Activated gamma-delta T cell treated with Interleukin-2 at 50 U/mL for 16 hours (primary cell): Measurements from ENCODE around the gene CHL1.

Experiments
- DNase-seq: peaks from one replicate; pipeline ENCODE4 v3.0.0-alpha.2; 2020

Gene CHL1

GRCh38 chr3:196311-197148, at the start of gene CHL1:
Gene CHL1, plus strand, starts transcription at chr3:196763. Its CDS starts 123,014 bp downstream, at chr3:319777.
- DNase-seq, result no peak

GRCh38 chr3:151614-152189, 44.9 kb upstream of the CHL1 start:
- DNase-seq, result no peak

- no peak for DNase-seq
These were observed 36.6 kb upstream of the CHL1 start for GRCh38 chr3:159974-160373.

- DNase-seq, result no peak
These were observed 30.5 kb upstream of the CHL1 start for GRCh38 chr3:166071-166470.

- DNase-seq, result no peak
These were observed 29.8 kb upstream of the CHL1 start for GRCh38 chr3:166799-167198.

GRCh38 chr3:173886-174285, 22.7 kb upstream of the CHL1 start:
- no peak for DNase-seq

- DNase-seq, result no peak
These were observed 11.6 kb upstream of the CHL1 start for GRCh38 chr3:184976-185375.

GRCh38 chr3:192215-192929, 4.2 kb upstream of the CHL1 start:
- DNase-seq, result no peak

GRCh38 chr3:194001-194400, 2.6 kb upstream of the CHL1 start:
- no peak for DNase-seq

- DNase-seq, result no peak
These were observed 2.1 kb upstream of the CHL1 start for GRCh38 chr3:194421-194820.

GRCh38 chr3:195666-196065, 897 bp upstream of the CHL1 start:
- DNase-seq, result no peak

- DNase-seq, result no peak
These were observed 725 bp downstream of the CHL1 start for GRCh38 chr3:197149-197827.

GRCh38 chr3:197828-198491, 1.4 kb downstream of the CHL1 start:
- DNase-seq, result no peak

GRCh38 chr3:199835-200234, 3.3 kb downstream of the CHL1 start:
- no peak for DNase-seq

- DNase-seq, result no peak
These were observed 4.3 kb downstream of the CHL1 start for GRCh38 chr3:200758-201325.

GRCh38 chr3:204102-204501, 7.5 kb downstream of the CHL1 start:
- no peak for DNase-seq

GRCh38 chr3:207973-208372, 11.4 kb downstream of the CHL1 start:
- DNase-seq, result no peak

GRCh38 chr3:210669-211068, 14.1 kb downstream of the CHL1 start:
- DNase-seq, result no peak

GRCh38 chr3:212432-212831, 15.9 kb downstream of the CHL1 start:
- no peak for DNase-seq

- no peak for DNase-seq
These were observed 20.7 kb downstream of the CHL1 start for GRCh38 chr3:217099-217813.

GRCh38 chr3:217948-218347, 21.4 kb downstream of the CHL1 start:
- DNase-seq, result no peak
